ENCODE data around the gene MAPKAPK2.

DNA sequence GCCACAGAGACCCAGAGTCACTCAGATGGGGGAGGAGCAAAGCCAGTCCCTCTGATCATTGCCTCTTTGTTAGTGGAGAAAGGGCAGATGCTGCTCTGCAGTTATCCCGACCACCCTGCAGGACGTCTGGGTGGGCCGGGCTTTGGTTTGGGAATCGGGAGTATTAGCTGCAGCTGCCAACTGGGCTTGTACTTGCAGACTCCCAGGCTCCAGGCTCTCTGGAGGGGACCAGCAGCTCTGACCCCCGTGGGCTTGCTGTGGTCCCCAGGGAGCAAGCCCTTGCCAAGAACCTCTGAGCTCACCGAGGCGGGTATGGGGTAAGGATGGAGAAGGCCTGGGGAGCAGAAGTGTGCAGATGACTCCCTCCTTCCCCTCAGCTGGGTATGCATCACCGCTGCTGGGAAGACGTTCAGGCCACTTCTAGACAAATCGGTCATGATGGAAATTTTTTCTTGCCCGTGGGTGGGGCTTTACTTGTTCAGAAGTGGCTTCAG lies 21.6 kb downstream of the MAPKAPK2 start:
- TF ChIP-seq, protein P1, sequence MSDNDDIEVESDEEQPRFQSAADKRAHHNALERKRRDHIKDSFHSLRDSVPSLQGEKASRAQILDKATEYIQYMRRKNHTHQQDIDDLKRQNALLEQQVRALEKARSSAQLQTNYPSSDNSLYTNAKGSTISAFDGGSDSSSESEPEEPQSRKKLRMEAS (IDR thresholded peaks at IDR 0.05) = no peak
- no peak for TF ChIP-seq REST (IDR thresholded peaks at IDR 0.05; ENCODE audit: low read depth)
- no peak for TF ChIP-seq EP300 (IDR thresholded peaks at IDR 0.05; ENCODE audit: borderline replicate concordance)
- no peak for TF ChIP-seq FOXM1 (IDR thresholded peaks at IDR 0.05; ENCODE audit: borderline replicate concordance, low read depth)
- no peak for TF ChIP-seq RAD21 (IDR thresholded peaks at IDR 0.05; ENCODE audit: low read depth)
- TF ChIP-seq, protein P2, sequence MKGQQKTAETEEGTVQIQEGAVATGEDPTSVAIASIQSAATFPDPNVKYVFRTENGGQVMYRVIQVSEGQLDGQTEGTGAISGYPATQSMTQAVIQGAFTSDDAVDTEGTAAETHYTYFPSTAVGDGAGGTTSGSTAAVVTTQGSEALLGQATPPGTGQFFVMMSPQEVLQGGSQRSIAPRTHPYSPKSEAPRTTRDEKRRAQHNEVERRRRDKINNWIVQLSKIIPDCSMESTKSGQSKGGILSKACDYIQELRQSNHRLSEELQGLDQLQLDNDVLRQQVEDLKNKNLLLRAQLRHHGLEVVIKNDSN (IDR thresholded peaks at IDR 0.05) = no peak
- TF ChIP-seq TEAD4 (IDR thresholded peaks at IDR 0.05) = no peak
